Activated CD8-positive, alpha-beta memory T cell treated with anti-CD3 and anti-CD28 coated beads, Interleukin-2, amount 50 U/mL, for 48 hours (primary cell): ENCODE data around the gene PRKG1.
"Not testable (repeated sequence)": the region's sequence is repeated elsewhere in the genome, so short reads cannot be mapped to it uniquely, and the experiment has no call there.

Source experiments
- DNase-seq: peaks from one replicate; pipeline ENCODE4 v3.0.0-alpha.2; 2020

The PRKG1 gene

GRCh38 chr10:51729822-51730555, 655.7 kb downstream of the PRKG1 start:
- DNase-seq: no peak

GRCh38 chr10:51733057-51733456, 658.8 kb downstream of the PRKG1 start:
- no peak for DNase-seq

GRCh38 chr10:51743146-51743545, 668.9 kb downstream of the PRKG1 start:
- no peak for DNase-seq

GRCh38 chr10:51744235-51745000, 670.1 kb downstream of the PRKG1 start:
- no peak for DNase-seq

- DNase-seq: no peak
Measured at GRCh38 chr10:51745397-51745796, 671.1 kb downstream of the PRKG1 start.

- no peak for DNase-seq
Measured at GRCh38 chr10:51747216-51747615, 672.9 kb downstream of the PRKG1 start.

- no peak for DNase-seq
Measured at GRCh38 chr10:51748959-51749358, 674.7 kb downstream of the PRKG1 start.

GRCh38 chr10:51758366-51758765, 684.1 kb downstream of the PRKG1 start:
- DNase-seq: no peak

GRCh38 chr10:51758838-51759237, 684.6 kb downstream of the PRKG1 start:
- not testable (repeated sequence) for DNase-seq

- DNase-seq: no peak
Measured at GRCh38 chr10:51759896-51760534, 685.7 kb downstream of the PRKG1 start.

- DNase-seq: no peak
Measured at GRCh38 chr10:51760864-51761640, 686.8 kb downstream of the PRKG1 start.

- DNase-seq: no peak
Measured at GRCh38 chr10:51763746-51764145, 689.5 kb downstream of the PRKG1 start.

GRCh38 chr10:51765284-51765971, 691.1 kb downstream of the PRKG1 start:
- DNase-seq: no peak

- no peak for DNase-seq
Measured at GRCh38 chr10:51766423-51767102, 692.3 kb downstream of the PRKG1 start.

GRCh38 chr10:51767103-51767763, 692.9 kb downstream of the PRKG1 start:
- no peak for DNase-seq

- no peak for DNase-seq
Measured at GRCh38 chr10:51768886-51769465, 694.7 kb downstream of the PRKG1 start.

- no peak for DNase-seq
Measured at GRCh38 chr10:51770709-51771108, 696.4 kb downstream of the PRKG1 start.

GRCh38 chr10:51772387-51772786, 698.1 kb downstream of the PRKG1 start:
- no peak for DNase-seq

GRCh38 chr10:51773681-51774080, 699.4 kb downstream of the PRKG1 start:
- DNase-seq: no peak

- no peak for DNase-seq
Measured at GRCh38 chr10:51783941-51784340, 709.7 kb downstream of the PRKG1 start.
